CD4-positive, alpha-beta T cell treated with Interleukin-10 for 1 hour (primary cell): Measurements from ENCODE around the gene AMT.
"Not testable (repeated sequence)": the region's sequence is repeated elsewhere in the genome, so short reads cannot be mapped to it uniquely, and the experiment has no call there.

Experiments used
- DNase-seq: peaks from one replicate; pipeline ENCODE4 v3.0.0-alpha.2; 2020

AMT gene

DNA sequence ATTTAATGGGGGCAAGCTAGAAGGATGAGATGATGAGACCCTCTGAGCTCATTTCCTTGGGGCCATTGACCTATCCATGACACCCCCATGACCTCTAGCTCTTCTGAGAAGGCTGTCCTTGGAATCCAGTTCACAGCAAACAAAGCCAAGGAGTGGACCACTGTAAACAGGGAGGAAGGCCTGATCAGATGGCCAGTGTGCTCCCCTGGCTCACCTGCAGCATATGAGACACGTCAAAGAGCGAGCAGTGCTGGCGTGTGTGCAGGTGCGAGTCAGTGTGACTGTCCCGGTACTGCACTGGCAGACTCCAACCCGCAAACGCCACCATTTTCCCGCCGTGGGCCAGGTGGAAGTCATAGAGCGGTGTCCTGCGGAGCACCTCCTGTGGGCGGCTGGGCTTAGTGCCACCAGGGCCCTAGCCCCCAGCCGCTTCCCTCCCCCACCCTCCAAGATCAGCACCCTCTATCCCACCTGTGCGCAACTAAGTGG lies 339 bp downstream of the AMT start:
- DNase-seq, result no peak

GRCh38 chr3:49417516-49418120 lies 4.7 kb downstream of the AMT start:
- DNase-seq, result no peak

DNA sequence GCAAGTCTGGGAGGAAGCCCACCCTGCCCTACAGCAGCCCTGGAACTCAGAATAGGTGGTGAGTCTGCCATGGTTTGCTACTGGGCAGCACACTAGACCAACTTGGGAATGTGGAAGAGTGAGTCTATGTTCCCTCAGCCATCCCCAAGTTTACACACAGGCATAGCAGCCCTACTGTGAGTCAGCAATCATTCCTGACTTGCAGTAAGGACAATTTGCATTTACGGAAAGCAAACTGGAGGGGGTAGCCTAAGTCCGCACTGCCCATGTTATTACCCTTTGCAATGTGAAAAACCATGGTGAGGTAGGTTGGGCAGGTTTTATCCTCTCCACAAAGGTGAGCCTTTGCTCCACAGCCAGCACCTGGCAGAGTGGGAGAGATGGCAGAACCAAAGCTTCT lies 5.4 kb downstream of the AMT start:
- no peak for DNase-seq

DNA sequence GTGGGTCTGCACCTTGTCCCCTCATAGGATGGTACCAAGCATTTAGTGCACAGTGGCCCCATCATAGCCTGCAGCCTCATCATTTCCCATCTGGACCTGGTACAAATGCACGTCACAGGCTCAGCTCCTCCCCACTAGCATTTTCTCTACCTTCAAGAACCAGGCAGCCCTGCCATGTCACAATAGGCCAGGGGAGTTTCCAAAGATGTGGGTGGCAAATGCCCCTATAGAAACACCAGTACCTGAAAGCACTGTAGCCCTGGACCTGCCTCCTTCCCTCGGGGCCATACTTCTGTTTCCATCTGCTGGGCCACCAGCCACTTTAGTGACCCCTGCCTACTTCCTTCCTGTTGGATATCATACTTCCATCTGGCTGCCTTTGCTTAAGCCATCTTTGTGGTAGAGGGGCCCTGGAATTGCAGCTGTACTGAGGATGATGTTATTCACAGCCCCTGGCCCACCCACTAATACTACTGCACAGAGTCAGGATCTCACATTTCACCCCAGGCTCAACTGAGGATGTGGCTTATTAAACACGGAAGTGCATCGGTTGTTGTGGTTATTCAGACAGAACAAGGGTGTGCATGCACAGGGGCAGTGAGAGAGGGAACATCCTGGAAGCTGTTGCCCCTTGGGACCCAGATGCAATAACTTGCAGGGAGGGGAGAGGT lies 6.2 kb downstream of the AMT start:
- peak; percentile 87 for DNase-seq

- DNase-seq, result no peak
Measured at GRCh38 chr3:49414753-49415152, 7.5 kb downstream of the AMT start.

GRCh38 chr3:49413338-49413734 lies 8.9 kb downstream of the AMT start:
- DNase-seq, result no peak

GRCh38 chr3:49412632-49413337 lies 9.5 kb downstream of the AMT start:
- DNase-seq, result no peak

GRCh38 chr3:49411968-49412631 lies 10.2 kb downstream of the AMT start, which contains the start of the genes RHOA and TCTA:
Gene RHOA, minus strand, starts transcription at chr3:49411976. Its CDS starts 36,387 bp downstream, at chr3:49375589.
Gene TCTA, plus strand, starts transcription at chr3:49412423. Its CDS starts 4 bp downstream, at chr3:49412427.
- peak; percentile 100 for DNase-seq

DNA sequence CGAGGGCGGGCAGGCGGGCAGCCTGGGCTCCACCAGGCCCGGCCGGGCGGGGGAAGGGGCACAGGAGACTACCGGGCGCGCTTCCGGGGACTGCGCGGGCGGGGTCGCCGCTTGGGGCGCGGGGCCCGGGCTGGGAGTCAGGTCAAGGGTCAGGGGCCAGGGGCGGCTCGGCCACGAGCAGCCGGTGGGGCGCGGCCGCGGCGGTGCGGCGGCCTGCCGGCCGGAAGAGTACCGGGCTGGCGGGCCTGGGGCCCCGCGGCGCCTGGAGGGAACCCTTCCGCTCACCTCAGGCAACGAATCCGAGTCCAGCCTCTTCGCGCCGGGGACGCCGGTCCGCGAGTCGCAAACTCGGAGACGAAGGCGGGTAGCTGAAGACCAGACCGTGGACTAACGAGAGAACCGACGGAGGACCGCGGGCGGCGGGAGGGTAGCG lies 10.7 kb downstream of the AMT start:
- DNase-seq, result peak; percentile 66

GRCh38 chr3:49410846-49411534 lies 11.3 kb downstream of the AMT start:
- no peak for DNase-seq

DNA sequence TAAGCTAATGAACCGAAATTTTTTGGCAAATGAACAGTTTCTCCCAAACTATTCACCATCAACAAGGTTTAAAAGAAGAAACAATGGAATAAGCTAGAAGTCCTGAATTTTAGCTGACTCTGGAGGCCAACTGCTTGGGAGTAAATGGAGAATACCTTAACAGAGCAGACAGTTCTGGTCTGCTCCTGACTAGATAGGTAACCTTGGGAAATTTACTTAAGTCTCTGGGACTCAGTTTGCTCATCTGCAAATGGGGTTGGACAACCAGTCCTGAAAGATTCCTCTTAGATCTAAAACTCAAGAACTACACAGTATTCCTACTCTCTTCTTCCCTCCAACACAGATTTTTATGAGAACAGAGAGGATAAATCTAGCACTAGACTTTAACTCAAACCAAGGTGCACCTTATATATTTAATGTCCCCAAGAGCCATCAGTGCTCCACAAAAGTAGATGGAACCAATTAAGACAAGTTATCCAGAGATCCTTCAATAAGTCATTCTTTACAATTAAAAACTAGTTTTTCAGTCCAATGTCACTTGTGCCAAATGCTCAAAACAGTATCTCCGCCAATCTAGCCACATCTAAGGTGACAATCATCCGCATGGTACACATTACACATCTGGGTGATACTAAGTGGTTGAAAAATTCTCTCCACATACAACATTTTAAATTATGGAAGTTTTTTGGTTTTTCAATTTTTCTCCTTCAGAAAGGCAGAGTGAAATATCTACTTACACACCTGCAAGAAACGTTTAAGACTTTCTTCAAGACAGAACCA lies 12.0 kb downstream of the AMT start:
- peak; percentile 46 for DNase-seq

DNA sequence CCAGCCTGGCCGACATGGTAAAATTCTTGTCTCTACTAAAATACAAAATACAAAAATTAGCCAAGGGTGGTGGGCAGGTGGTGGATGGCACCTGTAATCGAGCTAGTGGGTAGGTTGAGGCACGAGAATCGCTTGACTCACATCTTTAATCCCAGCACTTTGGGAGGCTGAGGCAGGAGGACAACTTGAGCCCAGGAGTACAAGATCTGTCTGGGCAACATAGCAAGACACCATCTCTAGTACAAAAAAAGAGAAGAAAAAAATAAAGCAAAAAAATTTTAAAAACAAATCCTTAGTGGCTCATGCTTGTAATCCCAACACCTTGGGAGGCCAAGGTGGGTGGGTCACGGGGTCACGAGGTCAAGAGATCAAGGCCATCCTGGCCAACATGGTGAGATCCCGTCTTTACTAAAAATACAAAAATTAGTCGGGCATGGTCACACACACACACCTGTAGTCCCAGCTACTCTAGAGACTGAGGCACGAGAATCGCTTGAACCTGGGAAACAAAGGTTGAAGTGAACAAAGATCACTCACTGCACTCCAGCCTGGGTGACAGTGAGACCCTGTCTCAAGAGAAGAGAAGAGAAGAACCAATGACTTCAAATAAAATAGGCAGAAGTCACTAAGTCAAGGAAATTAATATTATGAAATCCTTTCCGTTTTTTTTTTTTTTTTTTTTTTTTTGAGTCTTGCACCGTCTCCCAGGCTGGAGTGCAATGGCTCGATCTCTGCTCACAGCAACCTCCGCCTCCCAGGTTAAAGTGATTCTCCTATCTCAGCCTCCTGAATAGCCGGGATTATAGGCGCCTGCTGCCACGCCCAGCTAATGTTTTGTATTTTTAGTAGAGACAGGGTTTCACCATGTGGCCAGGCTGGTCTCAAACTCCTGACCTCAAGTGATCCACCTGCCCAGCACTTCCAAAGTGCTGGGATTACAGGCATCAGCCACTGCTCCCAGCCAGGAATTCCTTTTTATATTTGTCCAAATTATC lies 15.4 kb downstream of the AMT start:
- no peak for DNase-seq

DNA sequence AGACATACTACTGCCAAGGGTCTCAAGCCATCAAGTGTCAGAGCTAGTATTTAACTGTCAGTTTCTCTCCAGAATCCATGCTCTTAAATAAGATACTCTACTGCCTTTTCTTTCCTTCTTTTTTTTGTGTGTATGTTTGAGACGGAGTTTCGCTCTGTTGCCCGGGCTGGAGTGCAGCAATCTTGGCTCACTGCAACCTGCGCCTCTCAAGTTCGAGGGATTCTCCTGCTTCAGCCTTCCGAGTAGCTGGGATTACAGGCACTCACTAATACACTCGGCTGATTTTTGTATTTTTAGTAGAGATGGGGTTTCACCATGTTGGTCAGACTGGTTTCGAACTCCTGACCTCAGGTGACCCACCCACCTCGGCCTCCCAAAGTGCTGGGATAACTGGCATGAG lies 16.7 kb downstream of the AMT start:
- DNase-seq, result not testable (repeated sequence)

GRCh38 chr3:49403891-49404290 lies 18.4 kb downstream of the AMT start:
- no peak for DNase-seq

DNA sequence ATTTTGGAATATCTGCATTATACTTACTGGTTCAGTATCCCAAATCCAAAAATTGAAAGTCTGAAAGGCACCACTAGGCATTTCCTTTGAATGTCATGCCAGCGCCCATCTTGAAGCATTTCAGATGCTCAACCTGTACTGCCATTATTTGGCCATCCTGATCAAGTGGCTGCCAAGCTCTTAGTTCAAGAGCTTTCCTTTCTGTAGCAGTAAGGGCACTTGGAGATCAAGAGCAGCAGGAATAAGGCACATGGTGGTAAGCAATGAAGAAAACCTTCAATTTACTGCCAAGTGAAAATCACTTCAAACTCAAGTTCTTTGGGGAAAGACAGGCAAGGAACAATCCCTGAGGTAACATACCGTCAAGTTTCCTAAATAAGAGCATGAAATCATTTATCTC lies 20.5 kb downstream of the AMT start:
- DNase-seq, result no peak

GRCh38 chr3:49399461-49399860 lies 22.8 kb downstream of the AMT start:
- DNase-seq, result no peak

- peak; percentile 31 for DNase-seq
Measured at GRCh38 chr3:49397470-49397869, 24.8 kb downstream of the AMT start.

- DNase-seq, result not testable (repeated sequence)
Measured at GRCh38 chr3:49391310-49391709, 31.0 kb downstream of the AMT start.

DNA sequence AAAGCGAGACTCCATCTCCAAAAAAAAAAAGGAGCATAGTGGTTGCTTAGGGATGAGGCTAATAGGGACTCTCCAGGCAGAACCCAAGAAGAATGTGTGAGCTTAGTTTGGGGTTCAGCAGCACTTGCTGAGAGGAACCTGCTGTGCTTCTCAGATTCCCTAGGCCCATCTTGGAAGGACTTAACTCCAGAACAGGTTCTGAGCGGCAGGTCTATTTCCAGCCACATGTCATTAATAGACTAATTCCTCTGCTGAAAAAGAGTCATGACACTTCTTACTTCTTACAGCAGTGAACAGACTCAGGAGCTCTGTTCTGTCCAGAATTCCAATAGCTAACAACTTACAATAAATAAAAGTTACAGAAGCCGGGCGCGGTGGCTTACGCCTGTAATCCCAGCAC lies 33.0 kb downstream of the AMT start:
- DNase-seq, result no peak

DNA sequence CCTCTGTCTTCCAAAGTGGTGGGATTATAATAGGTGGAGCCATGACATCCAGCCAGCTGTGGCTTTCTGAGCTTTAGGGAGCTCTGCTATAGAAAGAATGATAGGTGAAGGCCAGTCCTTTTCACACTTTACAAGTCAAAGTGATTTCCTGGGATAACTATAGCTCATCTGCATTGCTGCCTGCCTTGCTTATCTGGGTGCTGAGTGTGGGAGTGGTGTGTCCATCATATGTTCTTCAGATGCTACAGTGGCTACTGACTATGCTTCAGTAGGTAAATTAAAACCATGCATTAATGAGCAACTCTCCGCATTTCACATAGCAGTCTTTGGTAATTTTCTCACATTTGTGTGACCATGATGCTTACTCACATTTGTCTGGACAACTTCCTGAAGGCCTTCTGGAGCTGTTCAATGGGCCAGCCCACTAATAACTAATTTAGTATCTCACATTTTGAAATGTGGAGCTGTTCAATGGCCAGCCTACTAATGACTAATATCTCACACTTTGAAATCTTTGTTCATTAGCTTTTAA lies 33.9 kb downstream of the AMT start:
- no peak for DNase-seq
